SK-N-SH treated with all-trans-retinoic acid at 6 μM for 48 hours (cell line): ENCODE data around the gene RILPL1.

Experiments used
- ARNTL ChIP-seq: fragments of 450-650 bp; formaldehyde crosslinking; IDR thresholded peaks from 2 replicates; pipeline ENCODE4 v1.5.0; 2020; ENCODE audit warnings: low read depth, mild to moderate bottlenecking, moderate library complexity, borderline replicate concordance
- RARB ChIP-seq: fragments of 250-450 bp; sonication (Bioruptor Pico); IDR thresholded peaks from 2 replicates; pipeline ENCODE4 v1.8.0; 2021; ENCODE audit warnings: mild to moderate bottlenecking, moderate library complexity

- no peak for TF ChIP-seq ARNTL (CRISPR knock-in tag)
- TF ChIP-seq RARB (CRISPR knock-in tag), result no peak
Observed at GRCh38 chr12:123457980-123458779, 75.3 kb downstream of the RILPL1 start, which contains the start of gene SNRNP35.
